LNCaP clone FGC (cell line): Measurements from ENCODE around the gene LRP3.

ENCODE experiments used
- DNase-seq: peaks from one replicate; pipeline ENCODE4 v3.0.0-alpha.2; 2011; ENCODE audit warnings: low read depth
- H3K4me3 ChIP-seq: 2 replicates; pipeline ENCODE4 v1.5.1; 2011; ENCODE audit warnings: mild to moderate bottlenecking, low read depth, low read length, control low read depth
- CTCF ChIP-seq: IDR thresholded peaks from 2 replicates; pipeline ENCODE4 v1.5.1; 2012; ENCODE audit warnings: mild to moderate bottlenecking; ENCODE audit not compliant: control insufficient read depth, insufficient read depth; ENCODE audit errors: extremely low read depth

The LRP3 gene

DNA sequence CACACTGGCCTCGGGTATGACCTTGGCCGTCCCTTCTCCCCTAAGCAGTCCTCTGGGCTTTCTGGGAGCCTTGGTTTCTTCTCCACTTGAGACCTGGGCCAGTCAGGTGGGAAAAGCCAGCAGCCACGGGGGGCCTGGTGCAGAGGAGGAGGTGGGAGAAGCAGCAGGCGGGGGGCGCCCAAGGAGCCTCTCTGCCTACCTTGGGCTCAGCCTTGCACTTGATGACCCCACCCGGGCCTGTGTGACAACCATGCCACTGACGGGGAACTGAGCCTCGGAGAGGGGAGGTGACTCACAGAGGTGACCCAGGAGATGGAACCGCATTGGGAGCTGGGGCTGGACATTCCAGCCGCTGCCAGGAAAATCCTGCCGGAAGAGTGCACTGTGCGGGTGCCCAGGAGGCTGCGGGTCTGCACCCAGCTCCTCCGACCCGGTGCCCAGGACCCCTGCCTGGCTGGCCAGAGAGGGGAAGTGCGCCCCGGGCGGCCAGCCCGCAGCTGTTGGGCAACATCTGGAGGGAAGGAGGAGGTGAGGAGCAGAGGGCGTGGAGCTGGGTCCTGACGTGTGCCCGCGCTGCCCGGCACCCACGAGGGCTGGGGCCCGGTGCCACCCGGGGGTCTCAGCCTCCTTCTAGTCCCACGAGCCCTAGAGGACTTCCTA, 55.0 kb downstream of the LRP3 start:
- TF ChIP-seq CTCF = no peak
- no peak overlapping the region for H3K4me3 ChIP-seq
- no peak for DNase-seq

DNA sequence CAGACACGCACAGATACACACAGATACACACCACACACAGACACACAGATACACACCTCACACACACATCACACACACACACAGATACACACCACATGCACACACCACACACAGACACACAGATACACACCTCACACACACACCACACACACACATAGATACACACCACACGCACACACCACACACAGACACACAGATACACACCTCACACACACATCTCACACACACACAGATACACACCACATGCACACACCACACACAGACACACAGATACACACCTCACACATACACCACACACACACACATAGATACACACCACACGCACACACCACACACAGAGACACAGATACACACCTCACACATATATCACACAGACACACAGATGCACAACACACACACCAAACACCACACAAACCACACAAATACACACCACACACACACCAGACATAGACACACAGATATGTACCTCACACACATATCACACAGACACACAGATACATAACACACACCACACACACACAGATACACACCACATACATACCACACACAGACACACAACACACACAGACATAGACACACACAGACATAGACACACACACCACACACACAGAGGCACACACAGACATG, 55.7 kb downstream of the LRP3 start:
- TF ChIP-seq CTCF = no peak
- no peak for DNase-seq
- no peak overlapping the region for H3K4me3 ChIP-seq

- TF ChIP-seq CTCF = no peak
- DNase-seq = no peak
- no peak overlapping the region for H3K4me3 ChIP-seq
Observed at GRCh38 chr19:33250500-33250899, 56.4 kb downstream of the LRP3 start.

- TF ChIP-seq CTCF = no peak
- no peak for DNase-seq
Observed at GRCh38 chr19:33251076-33251475, 56.9 kb downstream of the LRP3 start.

GRCh38 chr19:33251526-33252090, 57.5 kb downstream of the LRP3 start:
- no peak for TF ChIP-seq CTCF
- DNase-seq = no peak

More at GRCh38 chr19:33251076-33251475, 56.9 kb downstream of the LRP3 start:
- H3K4me3 ChIP-seq = no peak overlapping the region

DNA sequence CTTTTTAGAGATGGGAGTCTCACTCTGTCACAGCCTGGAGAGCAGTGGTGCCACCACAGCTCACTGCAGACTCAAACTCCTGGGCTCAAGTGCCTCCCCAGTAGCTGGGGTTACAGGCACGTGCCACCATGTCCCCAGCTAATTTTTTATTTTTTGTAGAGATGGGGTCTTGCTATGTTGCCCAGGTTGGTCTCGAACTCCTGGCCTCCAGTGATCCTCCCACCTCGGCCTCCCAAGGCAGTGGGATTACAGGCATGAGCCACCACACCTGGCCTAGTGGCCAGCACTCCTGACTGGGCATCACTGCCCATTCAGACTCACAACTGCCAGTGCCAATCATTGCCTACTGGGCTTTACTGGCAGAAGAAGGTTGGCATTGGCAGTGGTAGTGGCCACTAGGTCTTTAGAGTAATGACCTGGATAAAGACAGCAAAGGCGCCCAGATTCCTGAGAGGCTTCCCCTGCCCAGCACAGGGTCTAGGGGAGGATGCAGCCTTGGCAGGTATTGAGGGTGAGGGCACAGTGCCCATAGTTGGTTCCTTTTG, 58.4 kb downstream of the LRP3 start:
- no peak for DNase-seq

More at GRCh38 chr19:33251526-33252090, 57.5 kb downstream of the LRP3 start:
- no peak overlapping the region for H3K4me3 ChIP-seq

More for the DNA sequence above, 58.4 kb downstream of the LRP3 start:
- no peak for TF ChIP-seq CTCF
- no peak overlapping the region for H3K4me3 ChIP-seq
